ENCODE measurements around the gene SLC16A5. TPM values are rescaled to one million over a fixed set of nuclear protein-coding genes. Genes with fewer than 3 reads are reported as not detected.

The SLC16A5 gene
- polyA plus RNA-seq, 1 donor from 2014 or later = not detected

DNA sequence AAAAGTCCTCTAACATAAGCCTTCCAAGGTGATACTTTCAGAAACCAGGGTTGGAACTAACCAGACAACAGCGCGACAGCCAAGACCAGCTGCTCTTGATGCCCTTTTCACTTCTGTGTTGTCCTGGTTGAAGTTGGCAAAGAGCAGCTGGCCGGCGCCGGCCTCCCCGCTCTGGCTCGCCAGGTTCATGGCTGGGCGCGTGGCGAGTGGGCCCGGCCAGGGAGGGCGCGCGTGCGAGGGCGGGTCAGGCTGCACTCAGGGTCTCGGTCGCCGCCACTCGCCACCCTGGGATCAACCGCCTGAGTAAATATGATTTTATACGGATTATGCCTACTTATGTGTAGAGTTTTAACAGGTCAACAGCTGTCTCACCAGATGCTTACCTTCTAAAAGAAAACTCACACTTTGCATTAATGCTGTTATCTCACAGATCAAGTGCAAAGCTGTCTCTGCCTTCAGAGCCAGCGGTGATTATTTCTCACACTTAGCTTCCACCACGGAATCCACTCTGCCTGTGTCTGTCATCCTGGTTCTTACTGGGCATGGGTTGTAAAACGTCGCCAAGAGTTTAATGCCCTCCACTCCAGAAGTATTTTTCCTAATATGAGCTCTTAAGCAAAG lies 27.2 kb upstream of the SLC16A5 start:
- Histone ChIP-seq H3K4me3 (ENCODE audit: low read length) (no peak overlapping the region), H3K79me2 (replicated peaks; ENCODE audit: insufficient read depth, low read length) (no peaks in the 10 kb centered on the region), H4K20me1 (ENCODE audit: insufficient read depth) (no peaks in the 10 kb centered on the region), H3K9me3 (ENCODE audit: low read length) (no peaks in the 10 kb centered on the region), H3K4me2 (ENCODE audit: low read length) (no peak overlapping the region), H3K9ac (ENCODE audit: low read length) (no peak overlapping the region), H3K9me2 (ENCODE audit: insufficient read depth, low read length) (no peaks in the 10 kb centered on the region), H3F3A (ENCODE audit: insufficient read depth, low read length, poor library complexity, severe bottlenecking) (no peaks in the 10 kb centered on the region), H3K27ac (ENCODE audit: low read length) (no peak overlapping the region), H3K27me3 (ENCODE audit: insufficient read depth, low read depth, low read length) (no peaks in the 10 kb centered on the region), H2AFZ (ENCODE audit: low read depth, low read length) (no peak overlapping the region), H3K36me3 (ENCODE audit: insufficient read depth, low read length) (peaks cover 5% of the 10 kb centered on the region)
- TF ChIP-seq EP300 (conservative IDR thresholded peaks at IDR 0.05; ENCODE audit: poor library complexity, severe bottlenecking) (no peak), MXI1 (conservative IDR thresholded peaks at IDR 0.05; ENCODE audit: poor library complexity, severe bottlenecking) (no peak), TAF1 (IDR thresholded peaks at IDR 0.05; ENCODE audit: low read depth) (no peak), POLR2AphosphoS5 (IDR thresholded peaks at IDR 0.05) (no peak), SMC3 (conservative IDR thresholded peaks at IDR 0.05; ENCODE audit: poor library complexity) (no peak), EZH2 (IDR thresholded peaks at IDR 0.05; ENCODE audit: borderline replicate concordance, insufficient read depth, low read length, poor library complexity, severe bottlenecking) (no peak), RAD21 (conservative IDR thresholded peaks at IDR 0.05) (no peak)
- TF ChIP-seq, protein P1, sequence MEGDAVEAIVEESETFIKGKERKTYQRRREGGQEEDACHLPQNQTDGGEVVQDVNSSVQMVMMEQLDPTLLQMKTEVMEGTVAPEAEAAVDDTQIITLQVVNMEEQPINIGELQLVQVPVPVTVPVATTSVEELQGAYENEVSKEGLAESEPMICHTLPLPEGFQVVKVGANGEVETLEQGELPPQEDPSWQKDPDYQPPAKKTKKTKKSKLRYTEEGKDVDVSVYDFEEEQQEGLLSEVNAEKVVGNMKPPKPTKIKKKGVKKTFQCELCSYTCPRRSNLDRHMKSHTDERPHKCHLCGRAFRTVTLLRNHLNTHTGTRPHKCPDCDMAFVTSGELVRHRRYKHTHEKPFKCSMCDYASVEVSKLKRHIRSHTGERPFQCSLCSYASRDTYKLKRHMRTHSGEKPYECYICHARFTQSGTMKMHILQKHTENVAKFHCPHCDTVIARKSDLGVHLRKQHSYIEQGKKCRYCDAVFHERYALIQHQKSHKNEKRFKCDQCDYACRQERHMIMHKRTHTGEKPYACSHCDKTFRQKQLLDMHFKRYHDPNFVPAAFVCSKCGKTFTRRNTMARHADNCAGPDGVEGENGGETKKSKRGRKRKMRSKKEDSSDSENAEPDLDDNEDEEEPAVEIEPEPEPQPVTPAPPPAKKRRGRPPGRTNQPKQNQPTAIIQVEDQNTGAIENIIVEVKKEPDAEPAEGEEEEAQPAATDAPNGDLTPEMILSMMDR (IDR thresholded peaks at IDR 0.05; ENCODE audit: poor library complexity, severe bottlenecking) = no peak
- TF ChIP-seq, protein P2, sequence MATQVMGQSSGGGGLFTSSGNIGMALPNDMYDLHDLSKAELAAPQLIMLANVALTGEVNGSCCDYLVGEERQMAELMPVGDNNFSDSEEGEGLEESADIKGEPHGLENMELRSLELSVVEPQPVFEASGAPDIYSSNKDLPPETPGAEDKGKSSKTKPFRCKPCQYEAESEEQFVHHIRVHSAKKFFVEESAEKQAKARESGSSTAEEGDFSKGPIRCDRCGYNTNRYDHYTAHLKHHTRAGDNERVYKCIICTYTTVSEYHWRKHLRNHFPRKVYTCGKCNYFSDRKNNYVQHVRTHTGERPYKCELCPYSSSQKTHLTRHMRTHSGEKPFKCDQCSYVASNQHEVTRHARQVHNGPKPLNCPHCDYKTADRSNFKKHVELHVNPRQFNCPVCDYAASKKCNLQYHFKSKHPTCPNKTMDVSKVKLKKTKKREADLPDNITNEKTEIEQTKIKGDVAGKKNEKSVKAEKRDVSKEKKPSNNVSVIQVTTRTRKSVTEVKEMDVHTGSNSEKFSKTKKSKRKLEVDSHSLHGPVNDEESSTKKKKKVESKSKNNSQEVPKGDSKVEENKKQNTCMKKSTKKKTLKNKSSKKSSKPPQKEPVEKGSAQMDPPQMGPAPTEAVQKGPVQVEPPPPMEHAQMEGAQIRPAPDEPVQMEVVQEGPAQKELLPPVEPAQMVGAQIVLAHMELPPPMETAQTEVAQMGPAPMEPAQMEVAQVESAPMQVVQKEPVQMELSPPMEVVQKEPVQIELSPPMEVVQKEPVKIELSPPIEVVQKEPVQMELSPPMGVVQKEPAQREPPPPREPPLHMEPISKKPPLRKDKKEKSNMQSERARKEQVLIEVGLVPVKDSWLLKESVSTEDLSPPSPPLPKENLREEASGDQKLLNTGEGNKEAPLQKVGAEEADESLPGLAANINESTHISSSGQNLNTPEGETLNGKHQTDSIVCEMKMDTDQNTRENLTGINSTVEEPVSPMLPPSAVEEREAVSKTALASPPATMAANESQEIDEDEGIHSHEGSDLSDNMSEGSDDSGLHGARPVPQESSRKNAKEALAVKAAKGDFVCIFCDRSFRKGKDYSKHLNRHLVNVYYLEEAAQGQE (IDR thresholded peaks at IDR 0.05; ENCODE audit: borderline replicate concordance) = no peak

DNA sequence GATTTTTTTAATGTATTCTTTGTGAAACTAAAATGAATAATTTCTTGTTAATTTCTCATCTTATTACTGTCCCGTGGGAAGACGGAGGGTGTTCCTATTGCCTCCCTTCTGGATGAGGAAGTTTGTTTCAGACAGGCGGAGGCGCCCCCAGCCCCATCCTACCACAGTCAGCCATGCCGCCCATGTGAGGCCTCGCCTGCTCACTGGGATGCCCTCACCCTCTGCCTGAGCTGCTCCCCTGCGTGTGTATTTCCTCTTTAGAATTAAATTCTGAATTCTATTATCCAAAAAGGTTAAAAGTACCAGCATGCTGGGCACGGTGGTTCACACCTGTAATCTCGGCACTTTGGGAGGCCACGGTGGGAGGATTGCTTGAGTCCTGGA lies 26.7 kb upstream of the SLC16A5 start:
- peaks cover 5% of the 10 kb centered on the region for H3K36me3 ChIP-seq (ENCODE audit: insufficient read depth, low read length)
- H3K27me3 ChIP-seq (ENCODE audit: insufficient read depth, low read depth, low read length) = no peaks in the 10 kb centered on the region
- H3K9me3 ChIP-seq (ENCODE audit: low read length) = no peaks in the 10 kb centered on the region
- H3K27ac ChIP-seq (ENCODE audit: low read length) = no peak overlapping the region
- H3F3A ChIP-seq (ENCODE audit: insufficient read depth, low read length, poor library complexity, severe bottlenecking) = no peaks in the 10 kb centered on the region
- TF ChIP-seq, protein P1 (IDR thresholded peaks at IDR 0.05; ENCODE audit: poor library complexity, severe bottlenecking) = no peak
- TF ChIP-seq EP300 (conservative IDR thresholded peaks at IDR 0.05; ENCODE audit: poor library complexity, severe bottlenecking) (no peak), TAF1 (IDR thresholded peaks at IDR 0.05; ENCODE audit: low read depth) (no peak)
- TF ChIP-seq, protein P2 (IDR thresholded peaks at IDR 0.05; ENCODE audit: borderline replicate concordance) = no peak
- no peaks in the 10 kb centered on the region for H3K79me2 ChIP-seq (replicated peaks; ENCODE audit: insufficient read depth, low read length)
- H3K9me2 ChIP-seq (ENCODE audit: insufficient read depth, low read length) = no peaks in the 10 kb centered on the region
- no peak overlapping the region for H3K9ac ChIP-seq (ENCODE audit: low read length)
- no peak overlapping the region for H3K4me3 ChIP-seq (ENCODE audit: low read length)
- no peak overlapping the region for H2AFZ ChIP-seq (ENCODE audit: low read depth, low read length)
- no peak overlapping the region for H3K4me2 ChIP-seq (ENCODE audit: low read length)
- H4K20me1 ChIP-seq (ENCODE audit: insufficient read depth) = no peaks in the 10 kb centered on the region
